AML-193 (cell line): ENCODE measurements around the gene GREB1L.

Experiments used
- DNase-seq, 2 experiments: peaks; one replicate each; lab custom pipeline; 2025; lab: John Stamatoyannopoulos, UW

GREB1L gene

GRCh38 chr18:21449367-21450290 is 207.6 kb downstream of the GREB1L start:
- DNase-seq, result no peak

DNA sequence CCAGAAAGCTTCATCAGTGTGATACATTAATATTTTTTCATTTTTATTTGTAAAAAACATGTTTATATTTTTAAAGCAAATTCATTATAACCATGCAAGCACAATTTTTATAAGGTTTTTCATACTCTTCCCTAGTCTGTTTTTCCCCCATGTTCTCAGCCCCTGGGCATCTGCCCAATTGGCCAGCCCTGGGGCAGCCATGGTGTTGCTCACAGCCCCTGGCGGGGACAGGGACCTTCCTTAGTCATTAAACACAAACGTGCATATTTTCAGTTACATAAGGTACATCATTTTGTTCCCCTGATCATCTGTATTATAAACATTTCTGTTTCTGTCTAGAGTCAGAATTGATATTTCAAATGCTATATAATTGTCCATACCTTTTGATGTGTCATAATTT is 208.5 kb downstream of the GREB1L start:
- no peak for DNase-seq

DNA sequence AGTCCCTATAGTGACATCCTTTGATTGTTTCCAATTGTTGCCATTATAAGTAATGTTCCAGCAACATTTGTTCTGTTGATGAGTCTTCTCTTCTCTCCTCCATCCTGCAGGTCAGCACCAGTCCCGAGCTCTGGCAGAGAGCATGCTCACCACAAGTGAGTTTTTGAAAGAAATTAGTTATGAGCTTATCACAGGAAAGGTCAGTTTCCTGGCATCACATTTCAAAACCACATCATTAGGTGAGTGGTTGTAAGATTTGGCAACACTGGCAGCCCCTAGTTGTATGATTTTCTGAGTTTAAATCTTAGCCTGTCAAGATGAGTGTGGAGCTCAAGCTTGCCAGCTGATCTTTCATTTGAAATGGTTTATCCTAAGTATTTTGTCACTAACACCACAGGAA is 208.9 kb downstream of the GREB1L start:
- no peak for DNase-seq

DNA sequence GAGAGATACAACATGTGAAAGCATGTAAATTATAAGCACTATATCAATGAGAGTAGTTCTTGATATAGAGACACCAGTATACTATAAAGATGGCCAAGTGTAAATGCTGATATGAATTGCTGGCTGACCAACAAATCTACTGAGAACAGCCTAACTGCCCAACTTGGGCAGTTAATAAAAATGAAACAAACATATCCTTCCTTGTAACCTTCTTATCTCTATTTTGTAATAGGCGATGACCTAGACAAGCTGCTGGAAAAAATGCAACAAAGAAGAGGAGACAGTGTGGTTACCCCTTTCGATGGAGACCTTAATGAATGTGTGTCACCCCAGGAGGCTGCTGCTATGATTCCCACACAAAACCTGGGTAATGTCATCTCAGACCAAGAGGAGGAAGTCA is 209.8 kb downstream of the GREB1L start:
- DNase-seq, result no peak

DNA sequence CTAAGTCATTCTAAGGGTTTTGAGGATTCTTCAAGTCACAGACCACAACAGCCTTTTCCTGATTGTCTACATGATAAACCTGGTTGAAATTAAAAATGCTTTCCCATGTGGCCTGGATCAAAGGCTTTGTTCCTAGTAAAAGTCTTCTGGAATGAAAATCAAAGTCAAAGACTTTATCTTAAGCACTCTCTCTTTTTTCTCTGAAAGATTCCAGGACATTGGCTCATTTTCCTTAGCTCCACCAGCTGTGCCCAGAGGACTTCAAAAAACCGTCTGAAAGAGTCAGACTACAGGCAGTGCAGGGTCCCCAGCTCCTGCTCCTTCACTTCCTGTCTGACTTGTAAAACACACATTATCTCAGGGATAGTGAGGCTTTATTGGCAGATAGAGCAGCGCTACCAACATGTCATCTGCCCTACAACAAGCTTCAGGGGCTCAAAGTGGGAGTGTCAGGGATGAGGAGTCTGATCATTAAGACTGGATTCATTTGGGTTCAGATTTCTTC is 210.3 kb downstream of the GREB1L start:
- no peak for DNase-seq

- no peak for DNase-seq
Measured at GRCh38 chr18:21452796-21453510, 210.9 kb downstream of the GREB1L start.

- DNase-seq, result no peak
Measured at GRCh38 chr18:21453511-21453901, 211.5 kb downstream of the GREB1L start.

DNA sequence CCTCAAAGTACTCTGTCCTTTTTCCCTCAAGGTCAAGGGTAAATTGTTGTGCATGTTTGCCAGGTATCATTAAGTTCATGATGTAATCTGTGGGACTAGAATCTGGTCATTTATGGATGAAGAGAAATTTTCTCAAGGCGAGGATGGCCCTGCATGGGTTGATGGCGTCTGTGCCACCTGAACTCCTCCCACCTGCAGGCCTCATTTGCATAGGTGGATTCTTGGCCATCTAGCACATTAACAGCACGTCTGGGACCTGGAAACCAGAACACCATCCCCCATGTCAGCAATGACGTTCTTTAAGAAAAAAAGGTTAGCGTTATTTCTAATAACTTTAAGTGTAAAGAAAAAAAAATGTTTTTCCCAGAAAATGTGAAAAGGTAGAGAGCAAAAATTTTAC is 212.7 kb downstream of the GREB1L start:
- DNase-seq, result no peak

- no peak for DNase-seq
Measured at GRCh38 chr18:21456428-21457178, 214.6 kb downstream of the GREB1L start.

DNA sequence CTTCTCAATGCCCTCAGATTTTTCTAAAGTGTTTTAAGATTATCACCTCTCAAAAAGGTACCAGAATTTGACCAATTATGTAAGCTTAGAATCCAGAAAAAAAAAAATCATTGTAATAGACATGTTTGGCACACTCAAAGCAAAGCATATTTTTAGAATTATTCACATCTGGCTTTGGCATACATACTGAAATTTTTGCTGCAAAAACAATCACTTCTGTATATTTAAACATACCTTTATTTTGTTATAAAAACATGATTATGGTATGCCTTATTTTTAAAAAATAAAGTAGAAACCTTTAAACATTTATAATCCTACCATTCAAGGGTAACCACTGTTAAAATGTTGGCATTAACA is 215.1 kb downstream of the GREB1L start:
- no peak for DNase-seq

- no peak for DNase-seq
Measured at GRCh38 chr18:21458310-21458709, 216.3 kb downstream of the GREB1L start.

DNA sequence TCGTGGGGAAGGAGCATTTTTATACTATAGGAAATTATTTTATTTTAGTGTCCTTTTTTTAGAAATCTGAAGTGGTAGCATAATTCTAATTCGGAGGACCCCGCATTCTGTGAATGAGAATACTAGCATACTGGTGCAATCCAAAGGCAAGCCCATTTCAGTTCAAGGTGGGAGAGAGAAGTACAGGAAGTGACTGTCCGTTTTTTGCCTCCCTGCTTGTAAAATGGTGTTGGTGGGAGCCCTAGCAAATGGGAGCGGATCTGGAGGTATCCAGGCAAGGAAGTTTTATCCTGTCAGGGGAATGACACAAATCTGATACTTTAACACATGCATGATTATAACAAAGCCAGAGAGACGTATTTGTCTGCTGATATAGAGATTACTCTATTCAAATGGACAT is 216.8 kb downstream of the GREB1L start:
- DNase-seq, result no peak

- DNase-seq, result no peak
Measured at GRCh38 chr18:21459706-21460286, 217.8 kb downstream of the GREB1L start.

DNA sequence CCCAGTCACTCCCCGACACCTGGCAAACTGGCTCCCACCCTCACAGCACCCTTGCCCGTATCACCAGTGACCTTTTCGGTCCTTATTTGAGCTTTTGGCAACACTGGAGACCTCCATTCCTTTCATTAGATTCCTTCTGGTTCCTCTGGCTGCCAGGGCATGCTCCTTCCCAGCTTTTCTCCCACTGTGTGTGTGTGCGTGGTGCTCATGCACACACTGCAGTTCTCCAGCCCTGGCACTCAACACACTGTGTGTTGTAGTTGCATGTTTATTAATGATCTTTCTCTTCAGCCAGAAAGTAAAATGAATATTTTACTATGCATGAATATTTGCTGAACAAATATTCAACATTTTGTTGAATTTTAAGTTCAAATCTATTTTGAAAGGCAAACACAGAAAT is 219.4 kb downstream of the GREB1L start:
- no peak for DNase-seq

DNA sequence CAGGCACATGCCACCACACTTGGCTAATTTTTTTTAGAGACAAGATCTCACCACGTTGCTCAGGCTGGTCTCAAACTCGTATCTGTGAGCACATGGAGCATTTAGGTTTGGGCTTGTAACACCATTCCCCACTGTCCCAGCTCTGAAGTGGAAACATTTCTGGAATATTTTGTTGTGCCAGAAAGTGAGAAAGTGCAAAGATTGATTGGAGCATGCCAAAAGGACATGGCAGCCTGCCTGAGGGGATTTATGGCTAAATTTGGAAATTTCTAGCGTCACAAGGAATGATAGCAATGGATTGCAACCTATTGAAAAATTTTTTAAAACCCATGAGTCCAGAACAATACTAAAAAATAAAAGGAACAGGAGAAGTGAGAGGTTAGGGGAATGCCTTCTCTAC is 221.7 kb downstream of the GREB1L start:
- DNase-seq, result no peak

- DNase-seq, result no peak
Measured at GRCh38 chr18:21468514-21469164, 226.6 kb downstream of the GREB1L start.

- no peak for DNase-seq
Measured at GRCh38 chr18:21472741-21473140, 230.7 kb downstream of the GREB1L start.

- no peak for DNase-seq
Measured at GRCh38 chr18:21474621-21475020, 232.6 kb downstream of the GREB1L start.

GRCh38 chr18:21479721-21480120 is 237.7 kb downstream of the GREB1L start:
- no peak for DNase-seq

- DNase-seq, result no peak
Measured at GRCh38 chr18:21481739-21482138, 239.7 kb downstream of the GREB1L start.

DNA sequence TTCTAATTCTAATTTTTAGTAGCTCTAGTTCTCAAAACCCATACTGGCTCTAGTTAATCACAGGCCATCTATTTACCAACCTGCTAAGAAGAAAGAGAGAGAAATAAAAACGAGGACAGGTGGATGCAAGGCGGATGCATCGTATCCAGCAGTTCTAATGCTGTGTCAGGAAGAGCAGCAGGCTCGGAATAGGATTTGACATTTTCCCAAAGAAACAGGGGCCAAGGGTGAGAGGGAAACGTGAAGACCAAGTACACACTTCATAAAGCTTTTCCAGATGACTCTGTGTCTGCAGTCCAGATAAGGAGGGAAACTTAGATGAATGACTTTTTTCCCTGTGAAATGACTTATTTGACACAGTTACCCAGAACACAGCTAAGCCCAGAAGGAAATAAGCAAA is 241.0 kb downstream of the GREB1L start:
- DNase-seq, result no peak
